Colon (tissue), 2 donors: ENCODE data around the gene DDX39A.

Experiments
- FAIRE-seq: peaks from 2 replicates; lab custom pipeline; 2012; peaks lifted over from hg19 to GRCh38; lab: Jason Lieb, UNC
- donor health status: control.
- donor health status: control.

DDX39A gene

DNA sequence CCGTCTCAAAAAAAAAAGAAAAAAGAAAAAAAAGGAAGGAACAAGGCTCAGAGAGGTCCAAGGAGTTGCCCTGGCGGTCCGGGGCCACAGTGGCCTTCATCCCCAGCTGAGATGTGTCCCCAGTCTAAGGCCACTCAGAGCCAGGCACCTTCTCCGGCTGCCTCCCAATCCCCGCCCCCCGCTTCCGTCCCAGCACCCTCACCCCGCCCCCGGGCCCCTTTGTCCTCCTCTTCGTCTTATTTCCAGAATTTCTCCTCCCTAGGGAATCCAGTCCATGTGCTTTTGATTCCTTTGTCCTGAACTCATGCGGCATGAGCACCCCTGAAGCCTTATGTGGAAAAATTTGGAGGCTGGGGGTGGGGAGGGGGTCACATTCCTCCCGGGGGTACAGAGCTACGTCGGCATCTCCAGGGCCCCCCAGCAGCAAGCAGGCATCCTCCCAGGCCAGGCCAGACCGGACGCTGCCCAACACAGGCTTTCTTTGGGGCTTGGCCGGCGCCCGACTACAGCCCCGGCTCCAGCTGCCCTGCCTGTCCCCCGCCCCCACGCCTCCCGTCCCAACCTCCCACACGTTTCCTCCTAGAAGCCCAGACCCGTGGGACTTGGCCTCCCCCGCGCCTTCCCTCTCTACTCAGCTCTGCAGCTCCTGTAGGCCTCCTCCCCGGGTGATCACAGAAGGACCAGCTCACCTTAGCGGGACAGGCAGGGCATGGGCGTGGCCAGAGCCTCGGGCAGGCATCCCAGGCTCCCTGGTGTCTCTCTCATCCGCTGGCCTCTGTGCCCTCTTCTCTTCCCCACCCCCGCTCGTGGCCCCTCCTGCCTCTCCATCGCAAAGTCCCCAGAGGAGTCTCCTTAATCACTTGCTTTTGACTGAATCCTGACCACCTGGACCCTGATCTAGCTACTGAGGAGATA lies 55.7 kb downstream of the DDX39A start:
- FAIRE-seq, result no peak

- no peak for FAIRE-seq
Measured at GRCh38 chr19:14361824-14362223, 57.3 kb downstream of the DDX39A start.
